Mucosa of descending colon (tissue), 3 donors: Measurements from ENCODE around the gene XRCC2. TPM values are rescaled to one million over a fixed set of nuclear protein-coding genes. Genes with fewer than 3 reads are reported as not detected.
"Not testable (repeated sequence)": the region's sequence is repeated elsewhere in the genome, so short reads cannot be mapped to it uniquely, and the experiment has no call there.

Experiments used
- ATAC-seq: fragments of 200-7000 bp; cut with Tn5 transposase; one replicate; pipeline ENCODE4 v1.9.1; 2020; ENCODE audit warnings: mild to moderate bottlenecking, moderate library complexity
- DNase-seq, 3 donors: peaks; one replicate each; pipeline ENCODE4 v3.0.0-alpha.2; 2020
- H3K36me3 ChIP-seq: fragments of 200-600 bp; one replicate; pipeline ENCODE4 v1.8.0; 2021; ENCODE audit warnings: low read depth, mild to moderate bottlenecking
- H3K4me1 ChIP-seq: fragments of 200-600 bp; one replicate; pipeline ENCODE4 v1.8.0; 2021; ENCODE audit warnings: low read depth, mild to moderate bottlenecking
- H3K4me3 ChIP-seq: fragments of 200-600 bp; one replicate; pipeline ENCODE4 v1.8.0; 2021; ENCODE audit warnings: mild to moderate bottlenecking
- H3K9me3 ChIP-seq: fragments of 200-600 bp; one replicate; pipeline ENCODE4 v1.8.0; 2021; ENCODE audit warnings: mild to moderate bottlenecking
- intact Hi-C, 2 donors: fragments of 100-400 bp; cut with DNase I in 1 of 2; cut with micrococcal nuclease in 1 of 2; formaldehyde crosslinking; loops; one replicate each; pipeline versions ENCODE4 v1.11.0 to v1.11.1; 2022; cut with DNase I, micrococcal nuclease
- total RNA-seq, 3 donors: library from RNA; stranded (reverse); fragmentation: NEBNext Ultra II Directional in 2 of 3; extraction: Animal tissue kit (Norgen Biotek cat#: 25700) in 2 of 3; gene quantifications; one replicate each; pipeline versions ENCODE4 v1.2.1 to v1.2.4, GENCODE V29; 2021 to 2023
- TF ChIP-seq, protein P1 (sequence below): fragments of 200-600 bp; IDR thresholded peaks from one replicate; pipeline ENCODE4 v1.8.0; 2022; ENCODE audit warnings: antibody characterized with exemption, mild to moderate bottlenecking
- donor health status: DM: no; HTN: no; CAD: no; lungs with moderate emphysema.
- donor health status: DM: no; HTN: no; CAD: no.
- donor health status: DM: no; HTN: yes; CAD: no.

XRCC2 gene
- total RNA-seq, 3 donors from 2014 or later: 0.98 to 2.5 (median 1.0) TPM

DNA sequence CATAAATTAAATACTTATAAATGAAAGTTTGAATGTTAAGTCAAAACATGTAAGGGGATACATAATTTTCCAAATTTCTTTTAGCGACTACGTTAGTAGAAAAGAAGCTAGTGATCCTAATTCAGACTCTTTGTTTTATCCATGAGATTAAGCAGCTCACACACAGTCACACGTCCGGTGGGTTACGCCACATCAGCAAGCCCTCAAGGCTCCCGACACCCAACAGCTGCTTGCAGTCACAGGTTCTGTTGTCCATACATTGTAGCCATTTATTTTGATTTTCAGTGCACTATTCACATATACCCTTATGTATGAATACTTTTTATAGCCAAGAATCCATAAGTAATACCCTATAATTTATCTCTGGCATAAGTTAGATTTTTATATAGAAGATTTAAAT lies 39.5 kb downstream of the XRCC2 start:
- intact Hi-C loops: no loop called here
- Histone ChIP-seq H3K4me3 (no peak overlapping the region), H3K4me1 (no peaks in the 10 kb centered on the region), H3K9me3 (no peaks in the 10 kb centered on the region), H3K36me3 (no peaks in the 10 kb centered on the region)
- ATAC-seq (no peak), DNase-seq (no peak)
- TF ChIP-seq, protein P1, sequence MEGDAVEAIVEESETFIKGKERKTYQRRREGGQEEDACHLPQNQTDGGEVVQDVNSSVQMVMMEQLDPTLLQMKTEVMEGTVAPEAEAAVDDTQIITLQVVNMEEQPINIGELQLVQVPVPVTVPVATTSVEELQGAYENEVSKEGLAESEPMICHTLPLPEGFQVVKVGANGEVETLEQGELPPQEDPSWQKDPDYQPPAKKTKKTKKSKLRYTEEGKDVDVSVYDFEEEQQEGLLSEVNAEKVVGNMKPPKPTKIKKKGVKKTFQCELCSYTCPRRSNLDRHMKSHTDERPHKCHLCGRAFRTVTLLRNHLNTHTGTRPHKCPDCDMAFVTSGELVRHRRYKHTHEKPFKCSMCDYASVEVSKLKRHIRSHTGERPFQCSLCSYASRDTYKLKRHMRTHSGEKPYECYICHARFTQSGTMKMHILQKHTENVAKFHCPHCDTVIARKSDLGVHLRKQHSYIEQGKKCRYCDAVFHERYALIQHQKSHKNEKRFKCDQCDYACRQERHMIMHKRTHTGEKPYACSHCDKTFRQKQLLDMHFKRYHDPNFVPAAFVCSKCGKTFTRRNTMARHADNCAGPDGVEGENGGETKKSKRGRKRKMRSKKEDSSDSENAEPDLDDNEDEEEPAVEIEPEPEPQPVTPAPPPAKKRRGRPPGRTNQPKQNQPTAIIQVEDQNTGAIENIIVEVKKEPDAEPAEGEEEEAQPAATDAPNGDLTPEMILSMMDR: no peak

DNA sequence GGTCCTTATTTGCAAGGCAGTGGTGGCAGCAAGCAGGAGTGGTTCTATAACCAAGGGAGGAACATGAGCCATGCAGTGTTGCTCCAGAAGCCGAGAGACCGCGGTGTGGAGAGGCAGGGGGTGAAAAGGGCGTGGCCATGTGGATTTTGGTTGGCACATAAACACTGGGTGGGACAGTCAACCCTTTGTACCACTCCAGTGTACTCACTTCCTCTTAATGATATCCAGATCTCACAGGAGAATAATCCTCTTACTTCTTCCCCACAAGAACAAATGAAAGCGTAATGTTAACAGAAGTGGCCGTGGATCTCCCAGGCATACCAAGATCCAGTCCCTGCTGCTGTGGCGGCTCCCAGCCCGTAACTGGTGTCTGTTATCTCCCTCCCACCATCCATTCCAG lies 42.4 kb downstream of the XRCC2 start:
- H3K36me3 ChIP-seq: no peaks in the 10 kb centered on the region
- DNase-seq (no peak), ATAC-seq (no peak)
- H3K4me3 ChIP-seq: no peak overlapping the region
- intact Hi-C loops: no loop called here
- TF ChIP-seq, protein P1: no peak
- no peaks in the 10 kb centered on the region for H3K4me1 ChIP-seq
- H3K9me3 ChIP-seq: no peaks in the 10 kb centered on the region

DNA sequence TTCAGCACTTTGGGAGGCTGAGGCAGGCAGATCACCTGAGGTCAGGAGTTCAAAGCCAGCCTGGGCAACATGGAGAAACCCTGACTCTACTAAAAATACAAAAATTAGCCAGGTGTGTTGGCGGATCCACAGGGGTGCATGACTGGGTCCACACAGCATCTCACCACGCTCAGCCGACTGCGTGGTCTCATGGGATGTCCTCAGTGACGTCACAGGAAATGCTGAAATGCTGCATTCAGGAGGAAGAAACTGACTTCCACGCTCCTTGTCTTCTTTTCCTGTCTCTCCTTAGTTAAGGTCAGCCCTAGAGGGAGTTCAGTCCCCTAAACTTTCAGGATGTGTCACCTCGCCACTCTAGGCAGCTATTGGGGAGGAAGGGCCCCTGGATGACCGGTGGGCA lies 42.9 kb downstream of the XRCC2 start:
- intact Hi-C loops: no loop called here
- Histone ChIP-seq H3K4me3 (no peak overlapping the region), H3K9me3 (no peaks in the 10 kb centered on the region), H3K36me3 (no peaks in the 10 kb centered on the region), H3K4me1 (no peaks in the 10 kb centered on the region)
- no peak for DNase-seq
- TF ChIP-seq, protein P1: no peak
- ATAC-seq: no peak

DNA sequence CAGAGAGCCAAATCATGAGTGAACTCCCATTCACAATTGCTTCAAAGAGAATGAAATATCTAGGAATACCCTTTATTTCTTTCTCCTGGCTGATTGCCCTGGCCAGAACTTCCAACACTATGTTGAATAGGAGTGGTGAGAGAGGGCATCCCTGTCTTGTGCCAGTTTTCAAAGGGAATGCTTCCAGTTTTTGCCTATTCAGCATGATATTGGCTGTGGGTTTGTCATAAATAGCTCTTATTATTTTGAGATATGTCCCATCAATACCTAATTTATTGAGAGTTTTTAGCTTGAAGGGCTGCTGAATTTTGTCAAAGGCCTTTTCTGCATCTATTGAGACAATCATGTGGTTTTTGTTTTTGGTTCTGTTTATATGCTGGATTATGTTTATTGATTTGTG lies 47.2 kb downstream of the XRCC2 start:
- H3K4me1 ChIP-seq, intact Hi-C loops, ATAC-seq, H3K36me3 ChIP-seq, DNase-seq, H3K4me3 ChIP-seq, H3K9me3 ChIP-seq: not testable (repeated sequence)

DNA sequence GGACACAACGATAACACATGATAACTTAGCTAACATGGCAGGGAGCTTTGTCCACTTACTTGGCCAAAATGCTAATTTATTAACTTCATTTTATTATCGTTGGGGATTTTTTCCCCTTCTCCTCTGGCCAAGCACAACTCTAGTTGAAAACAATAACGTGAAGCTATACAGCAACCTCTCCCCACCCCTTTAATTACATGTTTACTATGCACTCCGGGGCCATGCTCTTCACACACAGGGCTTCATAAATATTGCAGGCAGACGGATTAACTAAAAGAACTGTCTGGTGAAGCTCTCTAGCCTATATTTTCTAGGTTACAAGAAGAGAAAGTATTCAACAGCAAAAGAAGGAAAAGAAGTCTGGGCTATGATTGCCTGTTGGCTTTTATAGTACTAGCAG lies 51.7 kb downstream of the XRCC2 start:
- Histone ChIP-seq H3K4me3 (no peak overlapping the region), H3K36me3 (no peaks in the 10 kb centered on the region), H3K9me3 (no peaks in the 10 kb centered on the region), H3K4me1 (no peaks in the 10 kb centered on the region)
- TF ChIP-seq, protein P1: no peak
- no peak for ATAC-seq
- intact Hi-C loops: no loop called here
- no peak for DNase-seq

DNA sequence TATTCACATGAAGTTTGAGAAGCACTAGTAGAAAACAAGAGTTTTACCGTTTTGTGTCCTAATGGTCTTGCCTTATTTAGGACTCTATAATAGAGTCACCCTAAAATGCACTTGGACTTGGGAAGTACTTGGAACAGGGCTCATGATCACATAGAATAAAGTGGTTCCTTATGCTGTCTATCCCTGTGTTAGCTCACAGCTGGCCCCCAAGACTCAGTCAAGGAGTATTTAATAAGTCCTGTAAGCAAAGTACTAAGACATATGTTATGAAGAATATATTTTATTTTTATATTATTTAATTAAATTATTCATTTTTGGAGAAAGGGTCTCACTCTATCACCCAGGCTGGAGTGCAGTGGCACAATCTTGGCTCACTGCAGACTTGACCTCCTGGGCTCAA lies 54.5 kb downstream of the XRCC2 start:
- Histone ChIP-seq H3K36me3 (no peaks in the 10 kb centered on the region), H3K4me3 (no peak overlapping the region), H3K9me3 (no peaks in the 10 kb centered on the region), H3K4me1 (no peaks in the 10 kb centered on the region)
- intact Hi-C loops: no loop called here
- no peak for ATAC-seq
- DNase-seq: no peak
- TF ChIP-seq, protein P1: no peak
